ENCODE results near the gene PCDHA4.
"Not testable (repeated sequence)": the region's sequence is repeated elsewhere in the genome, so short reads cannot be mapped to it uniquely, and the experiment has no call there.

The PCDHA4 gene

DNA sequence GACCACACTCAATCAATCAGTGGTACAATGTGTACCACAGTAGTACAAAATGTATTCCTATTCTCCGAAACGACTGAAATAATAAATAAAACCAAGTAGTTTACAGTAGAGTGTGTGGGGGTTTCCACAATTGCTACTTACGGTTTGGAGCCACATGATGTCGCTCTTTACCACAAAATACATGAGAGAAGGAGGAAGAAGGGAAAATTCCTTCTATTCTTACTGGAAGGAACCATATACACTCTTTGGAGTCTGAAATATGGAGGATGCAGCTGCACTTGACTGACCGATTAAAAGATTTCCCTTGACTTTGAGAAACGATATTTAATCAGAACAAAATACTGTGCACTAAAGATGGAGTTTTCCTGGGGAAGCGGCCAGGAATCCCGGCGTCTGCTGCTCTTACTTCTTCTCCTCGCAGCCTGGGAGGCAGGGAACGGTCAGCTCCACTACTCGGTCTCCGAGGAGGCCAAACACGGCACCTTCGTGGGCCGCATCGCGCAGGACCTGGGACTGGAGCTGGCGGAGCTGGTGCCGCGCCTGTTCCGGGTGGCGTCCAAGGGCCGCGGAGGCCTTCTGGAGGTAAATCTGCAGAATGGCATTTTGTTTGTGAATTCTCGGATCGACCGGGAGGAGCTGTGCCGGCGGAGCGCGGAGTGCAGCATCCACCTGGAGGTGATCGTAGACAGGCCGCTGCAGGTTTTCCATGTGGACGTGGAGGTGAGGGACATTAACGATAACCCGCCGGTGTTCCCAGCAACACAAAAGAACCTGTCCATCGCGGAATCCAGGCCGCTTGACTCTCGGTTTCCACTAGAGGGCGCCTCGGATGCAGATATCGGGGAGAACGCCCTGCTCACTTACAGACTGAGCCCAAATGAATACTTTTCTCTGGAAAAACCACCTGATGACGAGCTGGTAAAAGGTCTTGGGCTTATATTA lies at the start of gene PCDHA4:
Gene PCDHA4 (plus strand): TSS at position 235 of the 942 bp plus-strand sequence.
- no peak for DNase-seq (ENCODE audit: low read depth in 2 of 2)

DNA sequence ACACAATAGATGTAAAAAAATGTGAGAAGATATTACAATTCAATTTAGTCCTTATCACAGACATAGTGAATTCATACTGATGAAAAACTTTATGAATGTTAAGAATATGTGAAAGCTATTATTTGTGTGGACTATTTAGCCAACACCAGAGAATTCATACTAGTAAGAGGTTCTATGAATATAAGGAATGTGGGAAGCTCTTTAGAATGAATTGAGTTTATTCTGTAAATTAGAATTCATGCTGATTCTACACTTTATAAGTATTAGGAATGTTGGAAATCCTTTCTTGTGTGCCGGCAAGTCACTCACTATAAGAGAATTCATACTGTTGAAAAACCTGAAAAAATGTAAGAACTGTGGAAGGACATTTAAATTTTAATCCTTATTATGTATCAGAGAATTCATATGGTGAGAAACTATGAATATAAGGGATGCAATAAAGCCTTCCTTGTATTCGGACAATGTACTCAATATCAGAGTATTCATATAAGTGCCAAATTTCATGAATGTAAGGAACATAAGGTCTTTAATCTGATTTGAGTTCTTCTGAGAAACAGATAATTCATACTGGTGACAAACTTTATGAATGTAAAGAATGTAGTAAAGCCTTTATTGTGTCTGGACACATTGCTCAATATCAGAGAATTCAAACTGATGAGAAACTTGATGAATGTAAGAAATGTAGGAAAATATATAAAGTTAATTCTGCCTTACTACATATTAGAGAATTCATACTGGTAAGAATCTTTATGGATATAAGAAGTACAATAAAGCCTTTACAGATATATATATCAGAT lies 42.5 kb upstream of the PCDHA4 start:
- no peak for DNase-seq (ENCODE audit: low read depth in 2 of 2)

DNA sequence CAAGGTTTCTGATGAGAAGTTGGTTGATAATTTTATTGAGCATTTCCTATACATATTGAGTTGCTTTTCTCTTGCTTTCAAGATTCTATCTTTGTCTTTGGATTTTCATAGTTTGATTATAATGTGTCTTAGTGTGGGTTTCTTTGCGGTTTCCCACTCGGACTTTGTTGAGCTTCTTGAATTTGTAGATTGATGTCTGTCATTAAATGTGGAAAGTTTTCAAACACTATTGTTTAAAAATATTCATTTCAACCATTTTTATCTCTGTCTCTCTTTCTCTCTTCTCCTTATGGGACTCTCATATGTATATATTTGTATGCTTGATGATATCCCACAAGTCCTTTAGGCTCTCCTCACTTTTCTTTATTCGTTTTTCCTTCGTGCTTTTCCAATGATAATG lies 39.4 kb upstream of the PCDHA4 start:
- no peak for DNase-seq (ENCODE audit: low read depth in 2 of 2)

DNA sequence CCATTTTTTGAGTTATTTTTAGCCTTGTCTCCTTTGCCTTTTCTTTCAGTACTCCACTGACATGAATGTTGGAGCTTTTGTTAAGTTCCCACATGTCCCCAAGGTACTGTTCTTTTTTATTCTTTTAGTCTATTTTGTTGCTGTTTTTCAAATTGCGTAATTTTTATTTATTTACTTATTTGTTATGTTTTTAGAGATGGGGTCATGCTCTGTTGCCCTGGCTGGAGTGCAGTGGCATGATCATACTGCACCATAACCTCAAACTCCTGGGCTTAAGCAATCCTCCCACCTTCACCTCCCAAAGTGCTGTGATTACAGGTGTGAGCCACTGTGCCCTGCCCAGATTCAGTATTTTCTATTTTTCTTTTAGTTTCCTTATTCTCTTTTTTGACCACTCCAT lies 26.4 kb upstream of the PCDHA4 start:
- DNase-seq (ENCODE audit: low read depth in 2 of 2): no peak

DNA sequence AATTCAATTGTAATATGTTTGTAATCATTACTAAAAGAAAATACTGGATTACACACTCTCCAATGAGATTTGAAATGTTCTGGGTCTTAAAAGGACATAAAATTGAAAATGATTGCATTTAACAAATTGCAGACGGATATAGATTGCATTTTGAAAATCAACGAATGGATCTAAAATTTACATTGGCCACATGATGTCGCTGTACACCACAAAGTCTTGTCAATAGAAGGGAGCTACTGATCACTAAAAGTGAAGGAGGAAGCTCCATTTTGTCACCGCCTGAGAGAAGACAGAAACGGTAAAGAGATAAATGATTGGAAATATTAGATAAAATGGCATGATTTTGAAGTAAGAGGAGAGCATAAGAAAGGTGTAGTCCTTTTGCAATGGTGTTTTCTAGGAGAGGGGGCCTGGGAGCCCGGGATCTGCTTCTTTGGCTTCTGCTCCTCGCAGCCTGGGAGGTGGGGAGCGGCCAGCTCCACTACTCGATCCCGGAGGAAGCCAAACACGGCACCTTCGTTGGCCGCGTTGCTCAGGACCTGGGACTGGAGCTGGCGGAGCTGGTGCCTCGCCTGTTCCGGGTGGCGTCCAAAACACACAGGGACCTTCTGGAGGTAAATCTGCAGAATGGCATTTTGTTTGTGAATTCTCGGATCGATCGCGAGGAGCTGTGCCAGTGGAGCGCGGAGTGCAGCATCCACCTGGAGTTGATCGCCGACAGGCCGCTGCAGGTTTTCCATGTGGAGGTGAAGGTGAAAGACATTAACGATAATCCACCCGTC lies 20.8 kb upstream of the PCDHA4 start, which contains the start of gene PCDHA1:
Gene PCDHA1 (plus strand): TSS at position 236 of the 782 bp plus-strand sequence.
- no peak for DNase-seq (ENCODE audit: low read depth in 2 of 2)

DNA sequence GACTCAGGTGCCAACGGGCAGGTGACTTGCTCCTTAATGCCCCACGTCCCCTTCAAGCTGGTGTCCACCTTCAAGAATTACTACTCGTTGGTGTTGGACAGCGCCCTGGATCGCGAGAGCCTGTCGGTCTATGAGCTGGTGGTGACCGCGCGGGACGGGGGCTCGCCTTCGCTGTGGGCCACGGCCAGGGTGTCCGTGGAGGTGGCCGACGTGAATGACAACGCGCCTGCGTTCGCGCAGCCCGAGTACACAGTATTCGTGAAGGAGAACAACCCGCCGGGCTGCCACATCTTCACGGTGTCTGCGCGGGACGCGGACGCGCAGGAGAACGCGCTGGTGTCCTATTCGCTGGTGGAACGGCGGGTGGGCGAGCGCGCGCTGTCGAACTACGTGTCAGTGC lies 19.4 kb upstream of the PCDHA4 start:
- DNase-seq (ENCODE audit: low read depth in 2 of 2): not testable (repeated sequence)

DNA sequence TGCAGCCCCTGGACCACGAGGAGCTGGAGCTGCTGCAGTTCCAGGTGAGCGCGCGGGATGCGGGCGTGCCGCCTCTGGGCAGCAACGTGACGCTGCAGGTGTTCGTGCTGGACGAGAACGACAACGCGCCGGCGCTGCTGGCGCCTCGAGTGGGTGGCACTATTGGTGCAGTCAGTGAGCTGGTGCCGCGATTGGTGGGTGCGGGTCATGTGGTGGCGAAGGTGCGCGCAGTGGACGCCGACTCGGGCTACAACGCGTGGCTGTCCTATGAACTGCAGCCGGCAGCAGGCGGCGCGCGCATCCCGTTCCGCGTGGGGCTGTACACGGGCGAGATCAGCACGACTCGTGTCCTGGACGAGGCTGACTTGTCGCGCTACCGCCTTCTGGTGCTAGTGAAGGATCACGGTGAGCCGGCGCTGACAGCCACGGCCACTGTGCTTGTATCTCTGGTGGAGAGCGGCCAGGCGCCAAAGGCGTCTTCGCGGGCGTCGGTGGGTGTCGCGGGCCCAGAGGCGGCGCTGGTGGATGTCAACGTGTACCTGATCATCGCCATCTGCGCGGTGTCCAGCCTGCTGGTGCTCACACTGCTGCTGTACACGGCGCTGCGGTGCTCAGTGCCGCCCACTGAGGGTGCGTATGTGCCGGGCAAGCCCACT lies 18.9 kb upstream of the PCDHA4 start:
- DNase-seq (ENCODE audit: low read depth in 2 of 2): not testable (repeated sequence)

DNA sequence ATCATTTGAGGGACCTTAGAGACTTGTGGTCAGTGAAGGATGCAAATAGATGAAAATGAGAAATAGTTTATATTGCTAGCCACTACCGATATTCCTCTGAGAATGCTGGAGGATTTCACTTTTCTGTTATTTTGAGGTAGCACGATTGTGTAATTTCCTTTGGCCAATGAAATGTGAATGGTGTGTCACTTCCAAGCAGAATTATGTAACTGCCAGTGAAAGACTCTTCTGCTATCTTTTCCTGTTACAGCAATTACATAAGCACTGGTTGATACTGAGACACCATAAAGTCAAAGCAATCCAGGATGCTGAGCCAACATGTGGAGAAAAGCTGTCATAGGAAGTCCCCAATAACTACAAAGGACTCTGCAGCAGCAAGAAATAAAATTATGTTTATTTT lies 15.8 kb upstream of the PCDHA4 start:
- no peak for DNase-seq (ENCODE audit: low read depth in 2 of 2)

DNA sequence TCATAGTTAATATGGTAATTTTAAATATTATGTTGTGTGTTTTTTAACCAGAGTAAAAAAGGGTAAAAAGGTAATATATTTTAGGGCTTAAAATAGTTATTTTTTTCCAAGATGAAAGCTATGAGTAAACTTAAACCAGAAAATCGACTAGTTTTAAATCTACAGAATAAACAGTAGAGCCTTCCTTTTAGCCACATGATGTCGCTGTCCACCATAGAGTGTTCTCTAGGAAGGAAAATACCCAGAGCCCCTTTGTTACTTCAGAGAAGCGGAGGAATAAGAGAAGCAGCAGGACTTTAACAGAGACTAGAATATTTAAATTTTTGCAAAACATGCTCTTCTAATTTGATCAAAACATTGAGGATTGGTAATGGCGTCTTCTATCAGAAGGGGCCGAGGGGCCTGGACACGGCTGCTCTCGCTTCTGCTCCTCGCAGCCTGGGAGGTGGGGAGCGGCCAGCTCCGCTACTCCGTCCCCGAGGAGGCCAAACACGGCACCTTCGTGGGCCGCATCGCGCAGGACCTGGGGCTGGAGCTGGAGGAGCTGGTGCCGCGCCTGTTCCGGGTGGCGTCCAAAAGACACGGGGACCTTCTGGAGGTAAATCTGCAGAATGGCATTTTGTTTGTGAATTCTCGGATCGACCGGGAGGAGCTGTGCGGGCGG lies 12.1 kb upstream of the PCDHA4 start, which contains the start of gene PCDHA2:
Gene PCDHA2 (plus strand): TSS at position 258 of the 664 bp plus-strand sequence.
- DNase-seq (ENCODE audit: low read depth in 2 of 2): no peak

DNA sequence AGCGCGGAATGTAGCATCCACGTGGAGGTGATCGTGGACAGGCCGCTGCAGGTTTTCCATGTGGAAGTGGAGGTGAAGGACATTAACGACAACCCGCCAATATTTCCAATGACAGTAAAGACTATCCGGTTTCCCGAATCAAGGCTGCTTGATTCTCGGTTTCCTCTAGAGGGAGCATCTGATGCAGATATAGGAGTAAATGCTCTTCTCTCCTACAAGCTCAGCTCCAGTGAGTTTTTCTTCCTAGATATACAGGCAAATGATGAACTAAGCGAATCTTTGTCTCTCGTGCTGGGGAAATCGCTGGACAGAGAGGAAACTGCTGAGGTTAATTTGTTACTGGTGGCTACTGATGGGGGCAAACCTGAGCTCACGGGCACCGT lies 11.6 kb upstream of the PCDHA4 start:
- DNase-seq (ENCODE audit: low read depth in 2 of 2): no peak

DNA sequence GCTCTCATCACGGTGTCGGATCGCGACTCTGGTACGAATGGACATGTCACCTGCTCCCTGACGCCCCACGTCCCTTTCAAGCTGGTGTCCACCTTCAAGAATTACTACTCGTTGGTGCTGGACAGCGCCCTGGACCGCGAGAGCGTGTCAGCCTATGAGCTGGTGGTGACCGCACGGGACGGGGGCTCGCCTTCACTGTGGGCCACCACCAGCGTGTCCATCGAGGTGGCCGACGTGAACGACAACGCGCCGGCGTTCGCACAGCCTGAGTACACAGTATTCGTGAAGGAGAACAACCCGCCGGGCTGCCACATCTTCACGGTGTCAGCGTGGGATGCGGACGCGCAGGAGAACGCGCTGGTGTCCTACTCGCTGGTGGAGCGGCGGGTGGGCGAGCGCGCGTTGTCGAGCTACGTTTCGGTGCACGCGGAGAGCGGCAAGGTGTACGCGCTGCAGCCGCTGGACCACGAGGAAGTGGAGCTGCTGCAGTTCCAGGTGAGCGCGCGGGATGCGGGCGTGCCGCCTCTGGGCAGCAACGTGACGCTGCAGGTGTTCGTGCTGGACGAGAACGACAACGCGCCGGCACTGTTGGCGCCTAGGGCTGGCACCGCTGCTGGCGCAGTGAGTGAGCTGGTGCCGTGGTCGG lies 10.7 kb upstream of the PCDHA4 start:
- DNase-seq (ENCODE audit: low read depth in 2 of 2): not testable (repeated sequence)

DNA sequence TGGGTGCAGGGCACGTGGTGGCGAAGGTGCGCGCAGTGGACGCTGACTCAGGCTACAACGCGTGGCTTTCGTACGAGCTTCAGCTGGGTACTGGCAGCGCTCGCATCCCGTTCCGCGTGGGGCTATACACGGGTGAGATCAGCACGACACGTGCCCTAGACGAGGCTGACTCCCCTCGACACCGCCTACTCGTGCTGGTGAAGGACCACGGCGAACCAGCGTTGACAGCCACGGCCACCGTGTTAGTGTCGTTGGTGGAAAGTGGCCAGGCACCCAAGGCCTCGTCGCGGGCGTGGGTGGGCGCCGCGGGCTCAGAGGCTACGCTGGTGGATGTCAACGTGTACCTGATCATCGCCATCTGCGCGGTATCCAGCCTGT lies 10.2 kb upstream of the PCDHA4 start:
- no peak for DNase-seq (ENCODE audit: low read depth in 2 of 2)

DNA sequence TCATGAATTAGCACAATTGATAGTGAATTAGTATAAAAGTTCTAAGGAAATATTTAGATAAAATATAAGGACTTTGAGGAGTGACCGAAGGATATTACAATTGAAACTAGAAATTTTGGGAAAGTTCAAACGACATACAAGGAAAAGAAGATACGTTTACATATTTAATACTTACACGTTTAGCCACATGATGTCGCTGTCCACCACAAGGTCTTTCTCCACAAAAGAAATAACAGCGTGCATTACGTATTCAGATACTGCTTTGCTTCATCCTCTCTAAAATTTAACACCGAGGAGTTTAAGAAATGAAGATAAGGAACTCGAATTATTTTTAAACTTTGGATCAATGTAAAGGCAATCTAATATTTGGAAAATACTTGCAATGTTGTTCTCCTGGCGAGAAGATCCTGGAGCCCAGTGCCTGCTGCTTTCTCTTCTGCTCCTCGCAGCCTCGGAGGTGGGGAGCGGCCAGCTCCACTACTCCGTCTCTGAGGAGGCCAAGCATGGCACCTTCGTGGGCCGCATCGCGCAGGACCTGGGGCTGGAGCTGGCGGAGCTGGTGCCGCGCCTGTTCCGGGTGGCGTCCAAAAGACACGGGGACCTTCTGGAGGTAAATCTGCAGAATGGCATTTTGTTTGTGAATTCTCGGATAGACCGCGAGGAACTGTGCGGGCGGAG lies 5.9 kb upstream of the PCDHA4 start, which contains the start of gene PCDHA3:
Gene PCDHA3 (plus strand): TSS at position 242 of the 678 bp plus-strand sequence.
- no peak for DNase-seq (ENCODE audit: low read depth in 2 of 2)

DNA sequence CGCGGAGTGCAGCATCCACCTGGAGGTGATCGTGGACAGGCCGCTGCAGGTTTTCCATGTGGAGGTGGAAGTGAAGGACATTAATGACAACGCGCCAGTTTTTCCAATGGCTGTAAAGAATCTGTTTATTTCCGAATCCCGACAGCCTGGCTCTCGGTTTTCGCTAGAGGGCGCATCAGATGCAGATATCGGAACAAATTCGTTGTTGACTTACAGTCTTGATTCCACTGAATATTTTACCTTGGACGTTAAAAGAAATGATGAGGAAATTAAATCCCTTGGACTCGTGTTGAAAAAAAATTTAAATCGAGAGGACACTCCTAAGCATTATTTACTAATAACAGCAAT lies 5.4 kb upstream of the PCDHA4 start:
- DNase-seq (ENCODE audit: low read depth in 2 of 2): no peak

DNA sequence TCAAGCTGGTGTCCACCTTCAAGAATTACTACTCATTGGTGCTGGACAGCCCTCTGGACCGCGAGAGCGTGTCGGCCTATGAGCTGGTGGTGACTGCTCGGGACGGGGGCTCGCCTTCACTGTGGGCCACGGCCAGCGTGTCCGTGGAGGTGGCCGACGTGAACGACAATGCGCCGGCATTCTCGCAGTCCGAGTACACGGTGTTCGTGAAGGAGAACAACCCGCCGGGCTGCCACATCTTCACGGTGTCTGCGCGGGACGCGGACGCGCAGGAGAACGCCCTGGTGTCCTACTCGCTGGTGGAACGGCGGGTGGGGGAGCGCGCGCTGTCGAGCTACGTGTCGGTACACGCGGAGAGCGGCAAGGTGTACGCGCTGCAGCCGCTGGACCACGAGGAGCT lies 4.5 kb upstream of the PCDHA4 start:
- DNase-seq (ENCODE audit: low read depth in 2 of 2): not testable (repeated sequence)

DNA sequence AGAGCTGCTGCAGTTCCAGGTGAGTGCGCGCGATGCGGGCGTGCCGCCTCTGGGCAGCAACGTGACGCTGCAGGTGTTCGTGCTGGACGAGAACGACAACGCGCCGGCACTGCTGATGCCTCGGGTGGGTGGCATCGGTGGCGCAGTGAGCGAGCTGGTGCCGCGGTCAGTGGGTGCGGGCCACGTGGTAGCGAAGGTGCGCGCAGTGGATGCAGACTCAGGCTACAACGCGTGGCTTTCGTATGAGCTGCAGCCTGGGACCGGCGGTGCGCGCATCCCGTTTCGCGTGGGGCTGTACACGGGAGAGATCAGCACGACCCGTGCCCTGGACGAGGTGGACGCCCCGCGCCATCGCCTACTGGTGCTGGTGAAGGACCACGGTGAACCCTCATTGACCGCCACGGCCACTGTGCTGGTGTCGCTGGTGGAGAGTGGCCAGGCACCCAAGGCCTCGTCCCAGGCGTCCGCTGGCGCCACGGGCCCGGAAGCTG lies 4.0 kb upstream of the PCDHA4 start:
- DNase-seq (ENCODE audit: low read depth in 2 of 2): no peak

DNA sequence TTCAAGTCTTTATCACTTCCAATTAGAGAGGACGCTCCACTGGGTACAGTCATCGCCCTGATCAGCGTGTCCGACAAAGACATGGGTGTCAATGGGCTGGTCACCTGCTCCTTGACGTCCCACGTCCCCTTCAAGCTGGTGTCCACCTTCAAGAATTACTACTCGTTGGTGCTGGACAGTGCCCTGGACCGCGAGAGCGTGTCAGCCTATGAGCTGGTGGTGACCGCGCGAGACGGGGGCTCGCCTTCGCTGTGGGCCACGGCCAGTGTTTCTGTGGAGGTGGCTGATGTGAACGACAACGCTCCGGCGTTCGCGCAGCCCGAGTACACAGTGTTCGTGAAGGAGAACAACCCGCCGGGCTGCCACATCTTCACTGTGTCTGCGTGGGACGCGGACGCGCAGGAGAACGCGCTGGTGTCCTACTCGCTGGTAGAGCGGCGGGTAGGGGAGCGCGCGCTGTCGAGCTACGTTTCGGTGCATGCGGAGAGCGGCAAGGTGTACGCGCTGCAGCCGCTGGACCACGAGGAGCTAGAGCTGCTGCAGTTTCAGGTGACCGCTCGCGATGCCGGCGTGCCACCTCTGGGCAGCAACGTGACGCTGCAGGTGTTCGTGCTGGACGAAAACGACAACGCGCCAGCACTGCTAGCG lies 1.5 kb downstream of the PCDHA4 start:
- not testable (repeated sequence) for DNase-seq (ENCODE audit: low read depth in 2 of 2)

DNA sequence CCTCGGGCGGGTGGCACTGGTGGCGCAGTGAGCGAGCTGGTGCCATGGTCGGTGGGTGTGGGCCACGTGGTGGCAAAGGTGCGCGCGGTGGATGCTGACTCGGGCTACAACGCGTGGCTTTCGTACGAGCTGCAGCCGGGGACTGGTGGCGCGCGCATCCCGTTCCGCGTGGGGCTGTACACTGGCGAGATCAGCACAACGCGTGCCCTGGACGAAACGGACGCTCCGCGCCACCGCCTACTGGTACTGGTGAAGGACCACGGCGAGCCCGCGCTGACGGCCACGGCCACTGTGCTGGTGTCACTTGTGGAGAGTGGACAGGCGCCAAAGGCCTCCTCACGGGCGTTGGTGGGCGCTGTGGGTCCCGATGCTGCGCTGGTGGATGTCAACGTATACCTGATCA lies 2.0 kb downstream of the PCDHA4 start:
- no peak for DNase-seq (ENCODE audit: low read depth in 2 of 2)

All from fibroblast of skin of left biceps (primary cell).